NT2/D1 (cell line): ENCODE data around the gene BCL7C.

Experiments used
- YY1 ChIP-seq: IDR thresholded peaks from 2 replicates; pipeline ENCODE4 v1.6.1; 2011; ENCODE audit not compliant: insufficient read length, insufficient read depth
- ZNF274 ChIP-seq: IDR thresholded peaks from 2 replicates; pipeline ENCODE4 v1.6.1; 2011; ENCODE audit warnings: mild to moderate bottlenecking, low read depth, low read length

GRCh38 chr16:30920891-30921290 lies 27.0 kb upstream of the BCL7C start:
- TF ChIP-seq ZNF274 (no peak), YY1 (no peak)
